Osteoblast (primary cell): Measurements from ENCODE around the gene MAML2. TPM values are rescaled to one million over a fixed set of nuclear protein-coding genes. Genes with fewer than 3 reads are reported as not detected.

Experiments
- DNase-seq: peaks from one replicate; pipeline ENCODE4 v3.0.0; 2011; ENCODE audit warnings: low spot score, mixed read lengths; ENCODE audit not compliant: insufficient read length; ENCODE audit errors: missing footprints
- H2AFZ ChIP-seq: 2 replicates; pipeline ENCODE4 v1.6.0; 2011; ENCODE audit warnings: mild to moderate bottlenecking, low read length
- H3K27ac ChIP-seq: 2 replicates; pipeline ENCODE4 v1.5.1; 2011; ENCODE audit warnings: mild to moderate bottlenecking, low read depth, low read length, moderate library complexity
- H3K27me3 ChIP-seq: 2 replicates; pipeline ENCODE4 v1.6.0; 2012; ENCODE audit warnings: mild to moderate bottlenecking, control low read depth, inconsistent platforms, low read length, moderate library complexity; ENCODE audit not compliant: insufficient read depth
- H3K36me3 ChIP-seq: 2 replicates; pipeline ENCODE4 v1.5.1; 2011; ENCODE audit warnings: mild to moderate bottlenecking, low read length, control low read depth, moderate library complexity; ENCODE audit not compliant: insufficient read depth
- H3K4me1 ChIP-seq: 2 replicates; pipeline ENCODE4 v1.5.1; 2011; ENCODE audit warnings: mild to moderate bottlenecking, low read length, control low read depth, moderate library complexity; ENCODE audit not compliant: insufficient read depth
- H3K4me2 ChIP-seq: 2 replicates; pipeline ENCODE4 v1.6.0; 2011; ENCODE audit warnings: mild to moderate bottlenecking, low read length; ENCODE audit not compliant: insufficient read depth
- H3K4me3 ChIP-seq: fragments of 200-600 bp; sonication (generic); 3 replicates; pipeline ENCODE4 v1.5.1; 2012; ENCODE audit warnings: mild to moderate bottlenecking, low read length, inconsistent platforms; ENCODE audit not compliant: insufficient read depth
- H3K79me2 ChIP-seq: 2 replicates; pipeline ENCODE4 v1.6.0; 2012; ENCODE audit warnings: mild to moderate bottlenecking, low read length, control low read depth, inconsistent platforms; ENCODE audit not compliant: insufficient read depth
- H3K9me3 ChIP-seq: 2 replicates; pipeline ENCODE4 v1.5.1; 2011; ENCODE audit warnings: low read depth, low read length, control low read depth
- H4K20me1 ChIP-seq: 2 replicates; pipeline ENCODE4 v1.6.0; 2012; ENCODE audit warnings: mild to moderate bottlenecking, low read length, control low read depth; ENCODE audit not compliant: insufficient read depth
- CTCF ChIP-seq: IDR thresholded peaks from 2 replicates; pipeline ENCODE4 v1.5.1; 2011; ENCODE audit warnings: mild to moderate bottlenecking, low read depth, low read length, moderate library complexity; ENCODE audit errors: extremely low read depth
- total RNA-seq: library from RNA; depleted of rRNA; stranded (reverse); fragments of >200 nt; gene quantifications from 2 replicates; pipeline ENCODE4 v1.2.3, GENCODE V29; 2012

Gene MAML2
- total RNA-seq, 1 donor = 17.4 TPM

- H3K79me2 ChIP-seq = peaks cover 58% of the 10 kb centered on the region
Observed at GRCh38 chr11:96013461-96014213, 329.4 kb downstream of the MAML2 start.

GRCh38 chr11:96012086-96012824 lies 330.7 kb downstream of the MAML2 start:
- peak; percentile 87 for DNase-seq
- peak; percentile 84 for TF ChIP-seq CTCF
- no peaks in the 10 kb centered on the region for H3K9me3 ChIP-seq
- peaks cover 24% of the 10 kb centered on the region for H3K4me1 ChIP-seq
- H3K4me2 ChIP-seq = peak overlapping the region; percentile 74
- H2AFZ ChIP-seq = peak overlapping the region; percentile 27
- H3K79me2 ChIP-seq = peaks cover 61% of the 10 kb centered on the region
- H3K36me3 ChIP-seq = no peaks in the 10 kb centered on the region
- peak overlapping the region; percentile 79 for H3K27ac ChIP-seq
- no peaks in the 10 kb centered on the region for H3K27me3 ChIP-seq
- H3K4me3 ChIP-seq = peak overlapping the region; percentile 35
- peaks cover 13% of the 10 kb centered on the region for H4K20me1 ChIP-seq

More at GRCh38 chr11:96013461-96014213, 329.4 kb downstream of the MAML2 start:
- H3K27ac ChIP-seq = peak overlapping the region; percentile 30
- peaks cover 27% of the 10 kb centered on the region for H3K4me1 ChIP-seq
- TF ChIP-seq CTCF = no peak
- no peaks in the 10 kb centered on the region for H3K9me3 ChIP-seq
- no peak for DNase-seq
- H2AFZ ChIP-seq = no peak overlapping the region
- H4K20me1 ChIP-seq = peaks cover 16% of the 10 kb centered on the region
- peak overlapping the region; percentile 24 for H3K4me2 ChIP-seq
- H3K36me3 ChIP-seq = no peaks in the 10 kb centered on the region
- no peak overlapping the region for H3K4me3 ChIP-seq
- no peaks in the 10 kb centered on the region for H3K27me3 ChIP-seq

- Histone ChIP-seq H4K20me1 (peaks cover 13% of the 10 kb centered on the region), H3K27me3 (no peaks in the 10 kb centered on the region), H3K36me3 (no peaks in the 10 kb centered on the region), H3K9me3 (no peaks in the 10 kb centered on the region), H3K79me2 (peaks cover 62% of the 10 kb centered on the region), H3K4me3 (no peak overlapping the region), H2AFZ (no peak overlapping the region), H3K27ac (no peak overlapping the region), H3K4me2 (no peak overlapping the region), H3K4me1 (peaks cover 24% of the 10 kb centered on the region)
- no peak for TF ChIP-seq CTCF
- DNase-seq = no peak
Observed at GRCh38 chr11:96010683-96011082, 332.3 kb downstream of the MAML2 start.

- no peak overlapping the region for H3K4me2 ChIP-seq
- H3K4me1 ChIP-seq = peaks cover 12% of the 10 kb centered on the region
- H2AFZ ChIP-seq = no peak overlapping the region
- peaks cover 7% of the 10 kb centered on the region for H4K20me1 ChIP-seq
- H3K4me3 ChIP-seq = no peak overlapping the region
- H3K27ac ChIP-seq = no peak overlapping the region
- no peaks in the 10 kb centered on the region for H3K27me3 ChIP-seq
- peaks cover 44% of the 10 kb centered on the region for H3K79me2 ChIP-seq
- H3K36me3 ChIP-seq = no peaks in the 10 kb centered on the region
- TF ChIP-seq CTCF = no peak
- DNase-seq = no peak
- H3K9me3 ChIP-seq = no peaks in the 10 kb centered on the region
Observed at GRCh38 chr11:96008161-96008720, 334.8 kb downstream of the MAML2 start.
